DOHH2 (cell line): ENCODE results near the gene KIAA0513.

Source experiments
- H3F3A ChIP-seq: fragments of 200-600 bp; sonication (generic), shearing (Covaris generic); 2 replicates; pipeline ENCODE4 v1.6.0; 2016; ENCODE audit warnings: antibody characterized with exemption, mild to moderate bottlenecking; ENCODE audit not compliant: control insufficient read depth, insufficient read depth
- H3K27ac ChIP-seq: fragments of 200-600 bp; sonication (generic); 2 replicates; pipeline ENCODE4 v1.5.1; 2014; ENCODE audit warnings: low read depth, mild to moderate bottlenecking, low read length, moderate library complexity
- H3K27me3 ChIP-seq: fragments of 200-600 bp; sonication (generic); 2 replicates; pipeline ENCODE4 v1.6.1; 2014; ENCODE audit warnings: mild to moderate bottlenecking, low read length, mixed read lengths; ENCODE audit not compliant: control insufficient read depth
- H3K36me3 ChIP-seq: fragments of 200-600 bp; sonication (generic); 2 replicates; pipeline ENCODE4 v1.6.1; 2014; ENCODE audit warnings: mild to moderate bottlenecking, low read length, moderate library complexity, mixed read lengths; ENCODE audit not compliant: control insufficient read depth
- H3K4me1 ChIP-seq: fragments of 200-600 bp; sonication (generic); 2 replicates; pipeline ENCODE4 v1.6.1; 2014; ENCODE audit warnings: mild to moderate bottlenecking, low read length, mixed read lengths; ENCODE audit not compliant: control insufficient read depth
- H3K4me2 ChIP-seq: fragments of 200-600 bp; sonication (generic); 2 replicates; pipeline ENCODE4 v1.6.0; 2014; ENCODE audit warnings: mild to moderate bottlenecking, low read length, moderate library complexity
- H3K4me3 ChIP-seq: fragments of 200-600 bp; sonication (generic); 2 replicates; pipeline ENCODE4 v1.5.1; 2014; ENCODE audit warnings: mild to moderate bottlenecking, low read length, mixed read lengths
- H3K79me2 ChIP-seq: fragments of 200-600 bp; sonication (generic); 2 replicates; pipeline ENCODE4 v1.6.1; 2014; ENCODE audit warnings: mild to moderate bottlenecking, low read length, mixed read lengths; ENCODE audit not compliant: control insufficient read depth
- H3K9me2 ChIP-seq: fragments of 200-600 bp; sonication (generic); replicated peaks from 2 replicates; pipeline ENCODE4 v1.6.1; 2014; ENCODE audit warnings: mild to moderate bottlenecking, low read length, mixed read lengths; ENCODE audit not compliant: control insufficient read depth
- H3K9me3 ChIP-seq: fragments of 200-600 bp; sonication (generic); 2 replicates; pipeline ENCODE4 v1.6.1; 2014; ENCODE audit warnings: antibody characterized with exemption, low read length, mixed read lengths; ENCODE audit not compliant: control insufficient read depth, insufficient read depth
- H4K20me1 ChIP-seq: fragments of 200-600 bp; sonication (generic); 2 replicates; pipeline ENCODE4 v1.6.0; 2014; ENCODE audit warnings: low read depth, mild to moderate bottlenecking, antibody characterized with exemption, low read length, moderate library complexity; ENCODE audit not compliant: control insufficient read depth, insufficient read depth
- CTCF ChIP-seq: fragments of 200-600 bp; sonication (generic); IDR thresholded peaks from one replicate; pipeline ENCODE4 v1.5.1; 2014; ENCODE audit warnings: antibody characterized with exemption, mild to moderate bottlenecking, low read depth, low read length; ENCODE audit not compliant: poor library complexity, severe bottlenecking
- EZH2phosphoT487 ChIP-seq: fragments of 200-600 bp; sonication (generic); IDR thresholded peaks from 2 replicates; pipeline ENCODE4 v1.6.1; 2017; ENCODE audit warnings: borderline replicate concordance, mild to moderate bottlenecking, antibody characterized with exemption, low read length, moderate library complexity, mixed read lengths

Gene KIAA0513

GRCh38 chr16:85010931-85011845 is 16.4 kb upstream of the KIAA0513 start, which contains the start of gene ZDHHC7:
Gene ZDHHC7, minus strand, starts transcription at chr16:85011535. Its CDS starts 20,917 bp downstream, at chr16:84990618.
- no peaks in the 10 kb centered on the region for H3K9me2 ChIP-seq
- peak within 1 kb of the TSS; percentile 83 for H3K27ac ChIP-seq
- H3K27me3 ChIP-seq, result peaks cover 5% of the 10 kb centered on the region; the same call in 1 of the 2 replicates
- peak within 1 kb of the TSS; percentile 86 for H3K4me2 ChIP-seq
- no peaks in the 10 kb centered on the region for H3F3A ChIP-seq
- TF ChIP-seq CTCF (no peak), EZH2phosphoT487 (no peak)
- peak within 1 kb of the TSS; percentile 91 for H3K4me3 ChIP-seq
- H3K4me1 ChIP-seq, result peaks cover 12% of the 10 kb centered on the region
- H3K9me3 ChIP-seq, result no peaks in the 10 kb centered on the region
- H4K20me1 ChIP-seq, result no peaks in the 10 kb centered on the region
- H3K36me3 ChIP-seq, result peaks cover 4% of the 10 kb centered on the region; the same call in 1 of the 2 replicates
- peaks cover 47% of the 10 kb centered on the region for H3K79me2 ChIP-seq

GRCh38 chr16:85011846-85012284 is 15.7 kb upstream of the KIAA0513 start:
- Histone ChIP-seq H3K27ac (peak overlapping the region; percentile 83), H3F3A (no peaks in the 10 kb centered on the region), H3K79me2 (peaks cover 42% of the 10 kb centered on the region), H3K4me1 (peaks cover 12% of the 10 kb centered on the region), H3K36me3 (peaks cover 4% of the 10 kb centered on the region; the same call in 1 of the 2 replicates), H3K9me2 (no peaks in the 10 kb centered on the region), H3K4me2 (peak overlapping the region; percentile 86), H3K27me3 (peaks cover 5% of the 10 kb centered on the region; the same call in 1 of the 2 replicates), H4K20me1 (no peaks in the 10 kb centered on the region), H3K9me3 (no peaks in the 10 kb centered on the region), H3K4me3 (peak overlapping the region; percentile 91)
- TF ChIP-seq EZH2phosphoT487 (no peak), CTCF (no peak)

GRCh38 chr16:85014311-85014710 is 13.3 kb upstream of the KIAA0513 start:
- Histone ChIP-seq H3K4me1 (peaks cover 12% of the 10 kb centered on the region), H4K20me1 (no peaks in the 10 kb centered on the region), H3K27ac (no peak overlapping the region), H3K79me2 (peaks cover 18% of the 10 kb centered on the region), H3K9me2 (no peaks in the 10 kb centered on the region), H3K27me3 (peaks cover 19% of the 10 kb centered on the region), H3K4me2 (no peak overlapping the region), H3F3A (no peaks in the 10 kb centered on the region), H3K9me3 (no peaks in the 10 kb centered on the region), H3K4me3 (no peak overlapping the region), H3K36me3 (no peaks in the 10 kb centered on the region)
- no peak for TF ChIP-seq EZH2phosphoT487
- TF ChIP-seq CTCF, result no peak
